IMR-90 (cell line): ENCODE data around the gene XYLB. TPM values are rescaled to one million over a fixed set of nuclear protein-coding genes. Genes with fewer than 3 reads are reported as not detected.

Experiments
- ATAC-seq: fragments of 200-7000 bp; cut with Tn5 transposase; 2 replicates; pipeline ENCODE4 v1.9.1; 2020; ENCODE audit warnings: low read depth, mild to moderate bottlenecking, moderate library complexity
- BruUV-seq: library from RNA; stranded (reverse); fragments of 400-500 nt; replicated peaks from 2 replicates; lab custom pipeline; 2021; lab: Mats Ljungman, UMichigan
- CTCF ChIA-PET: fragments of 300-600 bp; formaldehyde crosslinking; extraction: SDS; loops from one replicate; lab custom pipeline; 2021; ENCODE audit warnings: antibody characterized with exemption; lab: Yijun Ruan, JAX
- POLR2A ChIA-PET: fragments of 300-600 bp; sonication (Branson Sonifier 250); formaldehyde crosslinking; loops from one replicate; lab custom pipeline; 2022; ENCODE audit warnings: antibody characterized with exemption; ENCODE audit not compliant: unreplicated experiment; lab: Charles Lee
- DNase-seq: peaks from one replicate; pipeline ENCODE4 v3.0.0; 2013
- H2AFZ ChIP-seq: replicated peaks from 2 replicates; pipeline ENCODE3; 2013; ENCODE audit warnings: low read length, mild to moderate bottlenecking; ENCODE audit not compliant: poor library complexity
- H2AK5ac ChIP-seq: 2 replicates; pipeline ENCODE4 v1.6.1; 2013; ENCODE audit warnings: low read depth, low read length, inconsistent platforms
- H2AK9ac ChIP-seq: replicated peaks from 2 replicates; pipeline ENCODE3; 2013; ENCODE audit warnings: mild to moderate bottlenecking, low read depth, low read length, moderate library complexity; ENCODE audit not compliant: poor library complexity
- H2BK120ac ChIP-seq: 2 replicates; pipeline ENCODE4 v1.6.1; 2013; ENCODE audit warnings: low read depth, low read length, inconsistent platforms
- H2BK15ac ChIP-seq: 3 replicates; pipeline ENCODE4 v1.6.1; 2013; ENCODE audit warnings: low read depth, low read length, inconsistent platforms
- H2BK20ac ChIP-seq: 2 replicates; pipeline ENCODE4 v1.6.1; 2013; ENCODE audit warnings: low read depth, mild to moderate bottlenecking, inconsistent platforms, low read length, moderate library complexity
- H2BK5ac ChIP-seq: 2 replicates; pipeline ENCODE4 v1.6.1; 2013; ENCODE audit warnings: mild to moderate bottlenecking, low read depth, low read length, inconsistent platforms; ENCODE audit not compliant: poor library complexity, severe bottlenecking
- H3K14ac ChIP-seq: replicated peaks from 2 replicates; pipeline ENCODE4 v1.6.1; 2013; ENCODE audit warnings: low read depth, low read length, inconsistent platforms
- H3K18ac ChIP-seq: 2 replicates; pipeline ENCODE4 v1.6.1; 2013; ENCODE audit warnings: low read depth, low read length, control low read depth
- H3K23ac ChIP-seq: 2 replicates; pipeline ENCODE4 v1.6.1; 2013; ENCODE audit warnings: low read depth, low read length, inconsistent platforms
- H3K27ac ChIP-seq: 2 replicates; pipeline ENCODE4 v1.5.1; 2013; ENCODE audit warnings: mild to moderate bottlenecking, control low read depth, low read length; ENCODE audit not compliant: insufficient read depth
- H3K27me3 ChIP-seq: 2 replicates; pipeline ENCODE4 v1.6.1; 2013; ENCODE audit warnings: low read length; ENCODE audit not compliant: control insufficient read depth, insufficient read depth
- H3K36me3 ChIP-seq: 2 replicates; pipeline ENCODE4 v1.6.1; 2013; ENCODE audit warnings: low read length, mixed read lengths; ENCODE audit not compliant: control insufficient read depth, insufficient read depth
- H3K4ac ChIP-seq: 2 replicates; pipeline ENCODE4 v1.6.1; 2013; ENCODE audit warnings: low read depth, low read length, inconsistent platforms
- H3K4me1 ChIP-seq: 2 replicates; pipeline ENCODE4 v1.6.1; 2013; ENCODE audit warnings: low read length, mixed read lengths; ENCODE audit not compliant: control insufficient read depth, insufficient read depth
- H3K4me2 ChIP-seq: 2 replicates; pipeline ENCODE4 v1.6.1; 2013; ENCODE audit warnings: low read depth, mild to moderate bottlenecking, control low read depth, low read length, moderate library complexity
- H3K4me3 ChIP-seq: 2 replicates; pipeline ENCODE4 v1.5.1; 2013; ENCODE audit warnings: low read depth, mild to moderate bottlenecking, control low read depth, low read length, moderate library complexity; ENCODE audit not compliant: insufficient read depth
- H3K56ac ChIP-seq: 2 replicates; pipeline ENCODE4 v1.6.1; 2013; ENCODE audit warnings: low read length, inconsistent platforms; ENCODE audit not compliant: insufficient read depth; ENCODE audit errors: extremely low read depth
- H3K79me1 ChIP-seq, 2 experiments: 2 replicates each; pipeline ENCODE4 v1.6.1; 2013; ENCODE audit warnings: low read length in 2 of 2, inconsistent platforms in 1 of 2, low read depth in 1 of 2
- H3K9ac ChIP-seq: 2 replicates; pipeline ENCODE4 v1.6.1; 2013; ENCODE audit warnings: low read depth, low read length, control low read depth
- H3K9me1 ChIP-seq: 2 replicates; pipeline ENCODE4 v1.6.1; 2013; ENCODE audit warnings: low read length, inconsistent platforms; ENCODE audit not compliant: insufficient read depth
- H3K9me3 ChIP-seq: 2 replicates; pipeline ENCODE4 v1.6.1; 2013; ENCODE audit warnings: low read length; ENCODE audit not compliant: control insufficient read depth, insufficient read depth
- H4K20me1 ChIP-seq: 2 replicates; pipeline ENCODE4 v1.6.1; 2013; ENCODE audit warnings: low read length, inconsistent platforms; ENCODE audit not compliant: insufficient read depth
- H4K5ac ChIP-seq: 2 replicates; pipeline ENCODE4 v1.6.1; 2013; ENCODE audit warnings: mild to moderate bottlenecking, low read depth, low read length, control low read depth
- H4K8ac ChIP-seq, 2 experiments: 2 replicates each; pipeline ENCODE4 v1.6.1; 2013; ENCODE audit warnings: low read depth in 2 of 2, low read length in 2 of 2, control low read depth in 1 of 2, inconsistent platforms in 1 of 2
- H4K91ac ChIP-seq: 2 replicates; pipeline ENCODE4 v1.6.1; 2013; ENCODE audit warnings: low read depth, low read length, inconsistent platforms; ENCODE audit not compliant: insufficient read depth
- CEBPB ChIP-seq: IDR thresholded peaks from 2 replicates; pipeline ENCODE4 v1.6.1; 2012; ENCODE audit warnings: low read depth, low read length, improper control_type of control experiment
- NFE2L2 ChIP-seq: fragments of 150-350 bp; IDR thresholded peaks from 2 replicates; pipeline ENCODE4 v1.6.1; 2016; ENCODE audit warnings: low read depth, mild to moderate bottlenecking, low read length
- SMC3 ChIP-seq: fragments of 150-350 bp; IDR thresholded peaks from 2 replicates; pipeline ENCODE4 v1.6.1; 2016; ENCODE audit warnings: low read depth, mild to moderate bottlenecking, antibody characterized with exemption, low read length, moderate library complexity
- dilution Hi-C: fragments of 300-500 bp; cut with HindIII; formaldehyde crosslinking; loops from one replicate; pipeline ENCODE4 v1.14.3; 2018; ENCODE audit warnings: low sequenced_read_pairs; ENCODE audit not compliant: unreplicated experiment
- in situ Hi-C: fragments of 300-500 bp; cut with MboI; formaldehyde crosslinking; loops from 3 replicates; pipeline ENCODE4 v1.14.3; 2019; ENCODE audit warnings: low sequenced_read_pairs, inconsistent platforms, mixed read lengths
- intact Hi-C: fragments of 100-400 bp; cut with micrococcal nuclease; formaldehyde crosslinking; loops from 2 replicates; pipeline ENCODE4 v1.10.0; 2022
- polyA plus RNA-seq, 3 experiments: library from polyadenylated mRNA; depleted of rRNA; stranded (reverse); fragments of >200 nt; gene quantifications; 2 replicates each; pipeline ENCODE4 v1.2.3, GENCODE V29; 2012; ENCODE audit warnings: low replicate concordance in 1 of 3
- total RNA-seq: library from RNA; depleted of rRNA; stranded (reverse); fragments of >200 nt; gene quantifications from 2 replicates; pipeline ENCODE4 v1.2.3, GENCODE V29; 2012

Gene XYLB
- total and polyA plus RNA-seq, 2 of the 4 experiments (the other 2 are of a cell fraction): 3.0 to 3.4 TPM

GRCh38 chr3:38327335-38328009 lies 19.1 kb upstream of the XYLB start:
- Histone ChIP-seq H2AFZ (no peak overlapping the region), H3K27ac (no peak overlapping the region), H2AK9ac (no peak overlapping the region), H3K79me1 (no peaks in the 10 kb centered on the region), H3K4ac (no peak overlapping the region), H2BK5ac (no peak overlapping the region), H3K9me3 (no peaks in the 10 kb centered on the region; the same call in none of the 2 replicates), H3K23ac (no peak overlapping the region), H4K91ac (no peak overlapping the region), H3K4me2 (no peak overlapping the region), H2BK20ac (no peak overlapping the region), H3K56ac (no peak overlapping the region), H3K14ac (no peak overlapping the region), H2BK120ac (no peak overlapping the region), H3K9me1 (no peaks in the 10 kb centered on the region), H3K36me3 (no peaks in the 10 kb centered on the region), H2AK5ac (no peak overlapping the region), H3K9ac (no peak overlapping the region), H2BK15ac (no peak overlapping the region), H3K4me1 (no peaks in the 10 kb centered on the region), H4K5ac (no peak overlapping the region), H3K27me3 (no peaks in the 10 kb centered on the region; the same call in 1 of the 2 replicates), H4K8ac (no peak overlapping the region), H3K18ac (no peak overlapping the region), H4K20me1 (no peaks in the 10 kb centered on the region), H3K4me3 (no peak overlapping the region)
- TF ChIP-seq SMC3 (no peak), CEBPB (no peak), NFE2L2 (peak; percentile 53; the same call in 1 of the 2 replicates)
- no TSS peak for BruUV-seq
- in situ Hi-C loops: no loop called here
- dilution Hi-C loops: no loop called here
- POLR2A ChIA-PET: no interaction called here
- DNase-seq (peak; percentile 56), ATAC-seq (no peak)
- intact Hi-C loops: no loop called here
- CTCF ChIA-PET: interaction anchor here (0.5 kb wide), 1 partner anchor 1563 kb away, joined by 3 read pairs; no protein-coding TSS in a partner anchor
